MM.1S (cell line): ENCODE results near the gene DRC7.

Source experiments
- DNase-seq: peaks from one replicate; pipeline ENCODE4 v3.0.0-alpha.2; 2015
- H2AFZ ChIP-seq: fragments of 300-600 bp; sonication (generic); 2 replicates; pipeline ENCODE4 v1.6.0; 2016; ENCODE audit warnings: antibody characterized with exemption, low read length
- H3F3A ChIP-seq: fragments of 300-600 bp; sonication (generic); 2 replicates; pipeline ENCODE4 v1.6.1; 2016; ENCODE audit warnings: mild to moderate bottlenecking, antibody characterized with exemption, low read length, moderate library complexity, mixed read lengths; ENCODE audit not compliant: insufficient read depth
- H3K27ac ChIP-seq: fragments of 300-600 bp; sonication (generic); 2 replicates; pipeline ENCODE4 v1.5.1; 2016; ENCODE audit warnings: mild to moderate bottlenecking, low read length
- H3K27me3 ChIP-seq: fragments of 300-600 bp; sonication (generic); replicated peaks from 2 replicates; pipeline ENCODE4 v1.6.0; 2016; ENCODE audit warnings: low read length; ENCODE audit not compliant: insufficient read depth
- H3K36me3 ChIP-seq: fragments of 300-600 bp; sonication (generic); replicated peaks from 2 replicates; pipeline ENCODE4 v1.6.1; 2016; ENCODE audit warnings: mild to moderate bottlenecking, low read length, mixed read lengths; ENCODE audit not compliant: insufficient read depth
- H3K4me1 ChIP-seq: fragments of 300-600 bp; sonication (generic); 2 replicates; pipeline ENCODE4 v1.6.1; 2016; ENCODE audit warnings: low read length, mixed read lengths
- H3K4me2 ChIP-seq: fragments of 300-600 bp; sonication (generic); 2 replicates; pipeline ENCODE4 v1.6.0; 2016; ENCODE audit warnings: low read depth, low read length
- H3K4me3 ChIP-seq: fragments of 300-600 bp; sonication (generic); 2 replicates; pipeline ENCODE4 v1.5.1; 2016; ENCODE audit warnings: low read length, mixed read lengths
- H3K79me2 ChIP-seq: fragments of 300-600 bp; sonication (generic); 2 replicates; pipeline ENCODE4 v1.6.1; 2016; ENCODE audit warnings: mixed run types, low read length, mixed read lengths
- H3K9ac ChIP-seq: fragments of 300-600 bp; sonication (generic); 2 replicates; pipeline ENCODE4 v1.6.1; 2016; ENCODE audit warnings: low read length, mixed read lengths
- H3K9me2 ChIP-seq: fragments of 300-600 bp; sonication (generic); replicated peaks from 2 replicates; pipeline ENCODE4 v1.6.1; 2016; ENCODE audit warnings: mild to moderate bottlenecking, low read length, mixed read lengths; ENCODE audit not compliant: insufficient read depth
- H3K9me3 ChIP-seq: fragments of 300-600 bp; sonication (generic); replicated peaks from 2 replicates; pipeline ENCODE4 v1.6.1; 2016; ENCODE audit warnings: mild to moderate bottlenecking, low read length, mixed read lengths; ENCODE audit not compliant: insufficient read depth
- H4K20me1 ChIP-seq: fragments of 300-600 bp; sonication (generic); 2 replicates; pipeline ENCODE4 v1.6.1; 2016; ENCODE audit warnings: mild to moderate bottlenecking, low read length, moderate library complexity, mixed read lengths; ENCODE audit not compliant: insufficient read depth
- CTCF ChIP-seq: fragments of 300-600 bp; sonication (generic); IDR thresholded peaks from 2 replicates; pipeline ENCODE4 v1.5.1; 2016; ENCODE audit warnings: antibody characterized with exemption, low read length, mixed read lengths
- EZH2 ChIP-seq: fragments of 300-600 bp; sonication (generic); optimal IDR thresholded peaks from 2 replicates; pipeline ENCODE3; 2017; ENCODE audit warnings: low read depth, mild to moderate bottlenecking, antibody characterized with exemption, low read length, mixed read lengths
- EZH2phosphoT487 ChIP-seq: fragments of 300-600 bp; sonication (generic); IDR thresholded peaks from 2 replicates; pipeline ENCODE4 v1.6.1; 2018; ENCODE audit warnings: antibody characterized with exemption, low read length

Gene DRC7

DNA sequence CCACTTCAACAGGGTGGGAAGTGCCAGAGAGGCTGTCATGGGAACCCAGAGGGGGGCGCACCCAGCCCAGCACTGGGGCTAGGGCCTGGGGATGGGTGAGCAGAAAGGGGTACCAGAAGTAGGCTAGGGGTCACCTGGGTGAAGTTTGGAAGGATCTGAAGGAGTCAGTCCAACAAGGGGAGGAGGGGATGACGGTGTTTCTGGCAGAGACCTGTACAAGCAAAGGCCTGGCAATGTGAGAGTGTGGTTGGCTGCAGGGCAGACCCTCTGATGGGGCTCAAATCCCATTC, 27.5 kb downstream of the DRC7 start:
- no peaks in the 10 kb centered on the region for H3F3A ChIP-seq
- no peaks in the 10 kb centered on the region for H3K36me3 ChIP-seq
- no peak for DNase-seq
- H3K4me2 ChIP-seq, result no peak overlapping the region
- TF ChIP-seq EZH2phosphoT487 (no peak), EZH2 (no peak), CTCF (no peak)
- no peaks in the 10 kb centered on the region for H3K9me3 ChIP-seq
- H2AFZ ChIP-seq, result no peak overlapping the region
- no peaks in the 10 kb centered on the region for H3K4me1 ChIP-seq
- H3K9ac ChIP-seq, result no peak overlapping the region
- no peaks in the 10 kb centered on the region for H4K20me1 ChIP-seq
- peaks cover 17% of the 10 kb centered on the region; the same call in 1 of the 2 replicates for H3K27me3 ChIP-seq
- no peak overlapping the region for H3K27ac ChIP-seq
- no peaks in the 10 kb centered on the region for H3K79me2 ChIP-seq
- H3K9me2 ChIP-seq, result no peaks in the 10 kb centered on the region
- H3K4me3 ChIP-seq, result no peak overlapping the region

GRCh38 chr16:57722651-57723050, 28.0 kb downstream of the DRC7 start:
- Histone ChIP-seq H3K9ac (no peak overlapping the region), H3K4me3 (no peak overlapping the region), H3K4me1 (no peaks in the 10 kb centered on the region), H3K4me2 (no peak overlapping the region), H3K36me3 (no peaks in the 10 kb centered on the region), H3K27ac (no peak overlapping the region), H3K9me2 (no peaks in the 10 kb centered on the region), H3F3A (no peaks in the 10 kb centered on the region), H3K27me3 (peaks cover 17% of the 10 kb centered on the region; the same call in 1 of the 2 replicates), H2AFZ (no peak overlapping the region), H3K79me2 (no peaks in the 10 kb centered on the region), H4K20me1 (no peaks in the 10 kb centered on the region), H3K9me3 (no peaks in the 10 kb centered on the region)
- TF ChIP-seq EZH2phosphoT487 (no peak), EZH2 (no peak), CTCF (no peak)
- no peak for DNase-seq

GRCh38 chr16:57723170-57723569, 28.6 kb downstream of the DRC7 start:
- Histone ChIP-seq H3K27ac (no peak overlapping the region), H3K27me3 (peaks cover 17% of the 10 kb centered on the region; the same call in 1 of the 2 replicates), H3F3A (no peaks in the 10 kb centered on the region), H3K79me2 (no peaks in the 10 kb centered on the region), H3K4me2 (no peak overlapping the region), H4K20me1 (no peaks in the 10 kb centered on the region), H3K9me2 (no peaks in the 10 kb centered on the region), H3K4me1 (no peaks in the 10 kb centered on the region), H3K9me3 (no peaks in the 10 kb centered on the region), H3K9ac (no peak overlapping the region), H3K36me3 (no peaks in the 10 kb centered on the region), H3K4me3 (no peak overlapping the region), H2AFZ (no peak overlapping the region)
- TF ChIP-seq CTCF (no peak), EZH2phosphoT487 (no peak), EZH2 (no peak)
- DNase-seq, result no peak

DNA sequence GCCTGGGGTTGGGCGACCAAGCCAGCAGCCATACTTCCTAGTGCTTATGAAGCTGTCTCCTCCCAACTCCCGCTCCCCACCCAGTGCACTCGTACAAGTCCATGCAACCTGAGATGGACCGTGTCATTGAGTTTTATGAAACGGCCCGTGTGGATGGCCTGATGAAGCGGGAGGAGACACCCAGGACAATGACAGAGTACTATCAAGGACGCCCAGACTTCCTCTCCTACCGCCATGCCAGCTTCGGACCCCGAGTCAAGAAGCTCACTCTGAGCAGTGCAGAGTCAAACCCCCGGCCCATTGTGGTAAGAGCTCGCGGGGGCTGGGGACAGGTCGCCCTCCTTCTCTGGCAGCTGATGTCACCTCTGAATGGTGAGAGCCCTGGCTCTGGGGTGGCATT, 29.9 kb downstream of the DRC7 start:
- no peak for DNase-seq
- Histone ChIP-seq H3K79me2 (no peaks in the 10 kb centered on the region), H3K4me3 (no peak overlapping the region), H3K27ac (no peak overlapping the region), H3K4me2 (no peak overlapping the region), H4K20me1 (no peaks in the 10 kb centered on the region), H2AFZ (no peak overlapping the region), H3F3A (no peaks in the 10 kb centered on the region), H3K4me1 (no peaks in the 10 kb centered on the region), H3K27me3 (peaks cover 17% of the 10 kb centered on the region; the same call in 1 of the 2 replicates), H3K9ac (no peak overlapping the region), H3K9me2 (no peaks in the 10 kb centered on the region), H3K36me3 (no peaks in the 10 kb centered on the region), H3K9me3 (no peaks in the 10 kb centered on the region)
- TF ChIP-seq CTCF (no peak), EZH2 (no peak)
